C4-2B (cell line): ENCODE results near the gene LRRC4.

Experiments used
- H3K27ac ChIP-seq: fragments of 450-650 bp; 2 replicates; pipeline ENCODE4 v1.5.1; 2017
- ZFX ChIP-seq: fragments of 450-650 bp; IDR thresholded peaks from 2 replicates; pipeline ENCODE4 v1.6.1; 2017
- TF ChIP-seq, protein P1 (sequence below): fragments of 450-650 bp; conservative IDR thresholded peaks from 2 replicates; pipeline ENCODE4 v1.5.1; 2017; ENCODE audit warnings: mild to moderate bottlenecking

LRRC4 gene

GRCh38 chr7:128017460-128017859, 13.8 kb downstream of the LRRC4 start:
- H3K27ac ChIP-seq: no peak overlapping the region

DNA sequence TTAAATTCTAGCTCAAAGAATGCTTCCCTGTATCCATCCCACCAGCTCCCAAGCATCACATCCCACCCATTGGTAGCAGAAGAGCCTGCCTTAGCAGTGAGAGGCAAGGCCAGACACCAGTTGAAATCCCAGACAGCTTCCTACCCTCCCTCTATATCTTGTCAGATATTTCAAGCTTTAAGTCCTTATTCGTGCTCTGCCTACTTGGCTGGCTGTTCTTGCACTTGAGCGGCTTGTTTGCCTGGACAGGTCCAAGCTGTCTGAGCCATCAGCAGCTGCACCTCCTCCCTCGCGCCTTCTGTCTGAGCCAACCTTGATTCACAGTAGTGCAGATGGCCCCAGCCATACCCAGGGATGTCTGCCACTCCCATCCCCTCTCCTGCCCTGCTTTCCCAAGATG, 16.4 kb downstream of the LRRC4 start:
- no peak overlapping the region for H3K27ac ChIP-seq
- no peak for TF ChIP-seq ZFX
- TF ChIP-seq, protein P1, sequence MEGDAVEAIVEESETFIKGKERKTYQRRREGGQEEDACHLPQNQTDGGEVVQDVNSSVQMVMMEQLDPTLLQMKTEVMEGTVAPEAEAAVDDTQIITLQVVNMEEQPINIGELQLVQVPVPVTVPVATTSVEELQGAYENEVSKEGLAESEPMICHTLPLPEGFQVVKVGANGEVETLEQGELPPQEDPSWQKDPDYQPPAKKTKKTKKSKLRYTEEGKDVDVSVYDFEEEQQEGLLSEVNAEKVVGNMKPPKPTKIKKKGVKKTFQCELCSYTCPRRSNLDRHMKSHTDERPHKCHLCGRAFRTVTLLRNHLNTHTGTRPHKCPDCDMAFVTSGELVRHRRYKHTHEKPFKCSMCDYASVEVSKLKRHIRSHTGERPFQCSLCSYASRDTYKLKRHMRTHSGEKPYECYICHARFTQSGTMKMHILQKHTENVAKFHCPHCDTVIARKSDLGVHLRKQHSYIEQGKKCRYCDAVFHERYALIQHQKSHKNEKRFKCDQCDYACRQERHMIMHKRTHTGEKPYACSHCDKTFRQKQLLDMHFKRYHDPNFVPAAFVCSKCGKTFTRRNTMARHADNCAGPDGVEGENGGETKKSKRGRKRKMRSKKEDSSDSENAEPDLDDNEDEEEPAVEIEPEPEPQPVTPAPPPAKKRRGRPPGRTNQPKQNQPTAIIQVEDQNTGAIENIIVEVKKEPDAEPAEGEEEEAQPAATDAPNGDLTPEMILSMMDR: no peak

More at GRCh38 chr7:128017460-128017859, 13.8 kb downstream of the LRRC4 start:
- TF ChIP-seq, protein P1: no peak
- no peak for TF ChIP-seq ZFX

DNA sequence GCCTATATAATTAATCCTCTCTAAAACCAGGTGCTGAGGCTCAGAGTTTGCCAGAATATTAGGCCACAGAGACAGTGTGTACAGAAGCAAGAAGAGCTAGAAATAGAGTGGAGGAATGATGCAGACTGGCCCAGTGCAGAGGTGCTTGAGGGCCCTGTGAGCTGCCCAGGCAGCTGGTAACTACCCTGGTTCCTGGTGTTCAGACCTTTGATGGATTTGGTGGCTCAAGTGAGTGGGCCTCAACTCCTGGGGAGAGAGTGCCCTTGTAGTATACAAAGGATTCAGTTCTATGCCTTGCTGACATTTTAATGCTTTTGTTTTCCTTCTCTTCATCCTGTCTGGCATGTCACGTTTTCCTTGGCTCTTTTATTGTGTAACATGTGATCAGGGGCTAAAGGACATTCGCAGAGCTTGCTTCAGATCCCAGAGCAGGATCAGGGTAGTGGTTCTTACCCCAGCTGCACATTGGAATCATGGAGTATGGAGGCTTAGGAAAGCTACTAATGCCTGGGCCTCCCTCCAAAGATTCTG, 20.0 kb downstream of the LRRC4 start:
- TF ChIP-seq ZFX: no peak
- TF ChIP-seq, protein P1: no peak

DNA sequence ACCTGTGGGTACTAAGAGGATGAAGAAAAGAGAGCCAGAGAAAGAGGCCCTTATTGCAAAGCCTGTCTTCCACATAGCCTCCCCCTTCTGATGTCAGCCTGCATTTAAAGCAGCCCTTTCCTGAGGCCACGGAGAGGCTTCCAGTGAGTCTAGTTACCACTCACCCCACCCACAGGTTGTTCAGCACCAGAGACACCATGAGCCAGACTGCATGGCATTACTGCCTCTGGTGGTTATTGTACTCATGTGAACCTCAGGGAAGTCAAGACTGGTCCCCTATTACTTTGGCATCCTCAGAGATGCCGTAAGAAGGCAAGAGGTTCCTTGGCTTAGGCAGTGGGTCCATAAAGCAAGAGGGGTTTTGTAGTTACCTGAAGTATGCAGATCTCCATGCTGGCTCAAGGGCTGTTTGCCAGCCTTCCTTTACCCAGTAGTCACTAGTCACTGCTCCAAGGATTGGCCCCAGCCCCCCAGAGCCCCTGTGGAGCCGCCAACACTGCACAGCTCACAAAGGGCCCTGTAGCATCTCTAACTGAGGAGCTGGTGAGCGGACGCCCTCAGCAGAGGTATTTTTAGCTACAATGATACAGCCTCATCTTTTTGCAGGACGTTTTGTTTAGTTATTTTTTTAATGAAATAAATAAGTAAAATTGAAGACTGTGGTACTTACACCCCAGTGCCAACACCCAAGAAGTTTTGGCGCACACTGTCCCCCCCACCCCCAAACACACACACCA, 20.7 kb downstream of the LRRC4 start:
- H3K27ac ChIP-seq: no peak overlapping the region
- no peak for TF ChIP-seq ZFX
- TF ChIP-seq, protein P1: no peak

More for the DNA sequence above, 20.0 kb downstream of the LRRC4 start:
- no peak overlapping the region for H3K27ac ChIP-seq

DNA sequence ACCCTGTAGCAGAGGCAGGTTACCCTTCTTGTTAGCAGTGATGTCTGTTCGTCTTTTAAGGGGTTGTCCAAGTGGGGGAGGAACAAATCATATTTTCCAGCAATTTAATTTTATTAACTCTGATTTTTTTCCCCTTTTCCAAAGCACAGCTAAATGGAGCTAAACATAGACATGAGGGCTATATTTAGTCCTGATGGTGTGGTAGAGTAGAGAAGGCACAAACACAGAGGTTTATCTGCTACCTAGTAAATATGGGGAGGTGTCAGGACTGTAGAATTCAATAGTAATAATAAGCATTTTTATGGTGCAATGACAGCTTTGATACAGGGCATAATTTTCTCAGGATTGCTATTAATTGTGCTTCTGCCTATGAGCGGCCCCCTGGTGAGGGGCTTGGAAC, 22.5 kb downstream of the LRRC4 start:
- TF ChIP-seq ZFX: no peak
- TF ChIP-seq, protein P1: no peak
- H3K27ac ChIP-seq: no peak overlapping the region

DNA sequence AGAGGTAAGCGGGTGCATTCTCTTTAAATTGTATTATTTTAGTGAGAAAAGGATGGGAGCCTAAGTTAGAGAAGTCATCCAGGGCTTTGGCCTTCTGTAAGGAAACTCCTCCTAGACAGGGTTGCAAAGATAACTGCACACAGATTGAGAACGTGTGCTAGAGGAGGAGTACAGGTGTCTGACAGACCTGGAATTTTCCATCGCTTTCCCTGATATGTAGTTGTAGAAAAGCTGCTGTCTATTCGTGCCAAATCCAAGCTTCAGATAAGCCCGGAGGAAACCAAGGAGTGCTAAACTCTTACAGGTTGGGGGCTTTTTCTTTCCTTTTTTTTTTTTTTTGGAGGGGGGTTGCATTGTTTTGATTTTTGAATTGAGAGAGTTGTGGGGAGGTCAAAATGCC, 23.1 kb downstream of the LRRC4 start:
- H3K27ac ChIP-seq: no peak overlapping the region
- no peak for TF ChIP-seq ZFX
- TF ChIP-seq, protein P1: no peak

GRCh38 chr7:128007303-128007680, 23.9 kb downstream of the LRRC4 start:
- H3K27ac ChIP-seq: no peak overlapping the region

More at GRCh38 chr7:128007303-128007680, 23.9 kb downstream of the LRRC4 start:
- TF ChIP-seq, protein P1: no peak
- no peak for TF ChIP-seq ZFX
